ENCODE data around the gene PPP2R2B.

PPP2R2B gene

DNA sequence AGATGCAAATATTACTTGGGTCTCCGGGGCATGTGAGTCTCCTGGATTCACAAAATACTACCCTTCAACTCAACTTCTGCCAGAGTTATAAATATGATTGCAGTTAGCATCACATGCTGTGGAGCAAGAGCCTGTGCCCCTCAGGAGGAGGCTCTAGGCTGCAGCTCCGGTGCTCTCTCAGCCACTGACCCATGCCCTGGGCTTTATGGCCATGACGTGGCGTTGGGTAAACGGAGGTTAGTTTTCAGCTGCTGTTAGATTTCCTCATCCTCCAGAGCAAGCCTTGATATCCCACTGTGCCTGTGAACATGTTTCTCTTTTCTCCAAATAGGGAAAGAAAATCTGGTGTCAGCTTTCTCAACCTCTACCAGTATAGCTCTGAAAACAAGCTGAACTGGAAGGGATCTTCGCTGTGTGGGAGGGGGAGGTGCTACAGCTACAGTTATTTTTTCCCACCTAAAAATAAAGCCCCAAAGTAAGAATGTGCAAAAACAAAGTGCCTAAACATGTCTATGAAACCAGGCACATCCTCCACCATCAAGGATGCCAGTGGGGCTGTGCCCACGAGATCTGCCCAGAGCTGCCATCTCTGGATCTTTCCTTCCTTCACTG lies 238.2 kb downstream of the PPP2R2B start:
- Histone ChIP-seq H3K9ac (no peak overlapping the region), H3K27me3 (ENCODE audit: control insufficient read depth, insufficient read depth, low read length) (no peaks in the 10 kb centered on the region), H3K79me2 (no peaks in the 10 kb centered on the region), H3K4me1 (no peaks in the 10 kb centered on the region), H3K36me3 (ENCODE audit: control insufficient read depth, insufficient read depth, low read length) (no peaks in the 10 kb centered on the region), H3K4me3 (ENCODE audit: low read depth, low read length) (no peak overlapping the region), H3K9me3 (ENCODE audit: control insufficient read depth, low read length) (no peaks in the 10 kb centered on the region), H3K4me2 (ENCODE audit: low read length) (no peak overlapping the region), H2AFZ (no peak overlapping the region), H3K27ac (no peak overlapping the region)
- TF ChIP-seq, protein P1, sequence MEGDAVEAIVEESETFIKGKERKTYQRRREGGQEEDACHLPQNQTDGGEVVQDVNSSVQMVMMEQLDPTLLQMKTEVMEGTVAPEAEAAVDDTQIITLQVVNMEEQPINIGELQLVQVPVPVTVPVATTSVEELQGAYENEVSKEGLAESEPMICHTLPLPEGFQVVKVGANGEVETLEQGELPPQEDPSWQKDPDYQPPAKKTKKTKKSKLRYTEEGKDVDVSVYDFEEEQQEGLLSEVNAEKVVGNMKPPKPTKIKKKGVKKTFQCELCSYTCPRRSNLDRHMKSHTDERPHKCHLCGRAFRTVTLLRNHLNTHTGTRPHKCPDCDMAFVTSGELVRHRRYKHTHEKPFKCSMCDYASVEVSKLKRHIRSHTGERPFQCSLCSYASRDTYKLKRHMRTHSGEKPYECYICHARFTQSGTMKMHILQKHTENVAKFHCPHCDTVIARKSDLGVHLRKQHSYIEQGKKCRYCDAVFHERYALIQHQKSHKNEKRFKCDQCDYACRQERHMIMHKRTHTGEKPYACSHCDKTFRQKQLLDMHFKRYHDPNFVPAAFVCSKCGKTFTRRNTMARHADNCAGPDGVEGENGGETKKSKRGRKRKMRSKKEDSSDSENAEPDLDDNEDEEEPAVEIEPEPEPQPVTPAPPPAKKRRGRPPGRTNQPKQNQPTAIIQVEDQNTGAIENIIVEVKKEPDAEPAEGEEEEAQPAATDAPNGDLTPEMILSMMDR (IDR thresholded peaks at IDR 0.05), result no peak

DNA sequence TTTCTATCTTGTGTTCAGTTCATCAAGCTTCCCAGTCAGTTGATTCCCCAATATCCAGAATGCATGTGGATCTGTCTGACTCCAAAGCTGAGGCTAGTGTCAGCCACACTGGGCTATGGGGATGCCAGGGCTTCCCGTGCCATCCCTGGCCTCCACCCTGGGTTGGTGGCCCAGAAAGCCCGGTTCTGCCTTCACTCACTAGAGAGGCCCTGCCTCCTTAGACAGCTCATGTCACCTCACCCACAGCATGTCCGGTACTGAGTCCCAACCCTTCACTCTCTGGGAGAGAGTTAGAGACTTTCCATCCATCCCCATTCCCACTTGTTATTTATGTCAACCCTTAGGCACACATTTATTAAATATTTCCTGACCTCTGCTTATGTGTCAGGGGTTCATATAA lies 243.1 kb downstream of the PPP2R2B start:
- Histone ChIP-seq H3K27me3 (ENCODE audit: control insufficient read depth, insufficient read depth, low read length) (no peaks in the 10 kb centered on the region), H3K79me2 (no peaks in the 10 kb centered on the region), H3K4me1 (no peaks in the 10 kb centered on the region), H3K27ac (no peak overlapping the region), H3K4me3 (ENCODE audit: low read depth, low read length) (no peak overlapping the region), H3K36me3 (ENCODE audit: control insufficient read depth, insufficient read depth, low read length) (no peaks in the 10 kb centered on the region), H3K9ac (no peak overlapping the region), H2AFZ (no peak overlapping the region), H3K4me2 (ENCODE audit: low read length) (no peak overlapping the region), H3K9me3 (ENCODE audit: control insufficient read depth, low read length) (no peaks in the 10 kb centered on the region)
- TF ChIP-seq, protein P1 (IDR thresholded peaks at IDR 0.05), result no peak

DNA sequence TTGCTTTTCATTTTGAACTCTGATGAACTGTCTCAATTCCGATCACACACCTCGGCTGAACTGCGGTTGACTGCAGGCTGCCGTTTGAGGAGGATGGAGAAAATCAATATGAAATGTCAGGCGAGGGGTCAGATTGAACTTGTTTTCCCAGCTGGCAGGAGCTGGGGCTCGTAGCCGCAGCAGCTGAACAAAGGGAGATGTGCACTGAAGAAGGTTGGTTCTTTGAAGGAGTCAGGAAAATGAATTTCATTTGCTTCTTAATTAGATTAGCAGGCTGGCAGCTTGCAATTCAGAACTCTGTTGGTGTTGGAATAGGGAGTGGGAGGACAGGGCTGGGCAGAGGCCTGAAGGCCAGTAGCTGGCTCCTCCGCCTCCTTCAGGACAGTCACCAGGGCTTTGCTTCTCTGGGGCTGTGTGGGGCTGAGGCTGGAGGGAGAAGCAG lies 245.2 kb downstream of the PPP2R2B start:
- Histone ChIP-seq H3K79me2 (no peaks in the 10 kb centered on the region), H3K9ac (no peak overlapping the region), H3K4me2 (ENCODE audit: low read length) (no peak overlapping the region), H3K27ac (no peak overlapping the region), H3K4me1 (no peaks in the 10 kb centered on the region), H3K27me3 (ENCODE audit: control insufficient read depth, insufficient read depth, low read length) (no peaks in the 10 kb centered on the region), H3K36me3 (ENCODE audit: control insufficient read depth, insufficient read depth, low read length) (no peaks in the 10 kb centered on the region), H2AFZ (no peak overlapping the region), H3K9me3 (ENCODE audit: control insufficient read depth, low read length) (no peaks in the 10 kb centered on the region), H3K4me3 (ENCODE audit: low read depth, low read length) (no peak overlapping the region)
- TF ChIP-seq, protein P1 (IDR thresholded peaks at IDR 0.05), result no peak

DNA sequence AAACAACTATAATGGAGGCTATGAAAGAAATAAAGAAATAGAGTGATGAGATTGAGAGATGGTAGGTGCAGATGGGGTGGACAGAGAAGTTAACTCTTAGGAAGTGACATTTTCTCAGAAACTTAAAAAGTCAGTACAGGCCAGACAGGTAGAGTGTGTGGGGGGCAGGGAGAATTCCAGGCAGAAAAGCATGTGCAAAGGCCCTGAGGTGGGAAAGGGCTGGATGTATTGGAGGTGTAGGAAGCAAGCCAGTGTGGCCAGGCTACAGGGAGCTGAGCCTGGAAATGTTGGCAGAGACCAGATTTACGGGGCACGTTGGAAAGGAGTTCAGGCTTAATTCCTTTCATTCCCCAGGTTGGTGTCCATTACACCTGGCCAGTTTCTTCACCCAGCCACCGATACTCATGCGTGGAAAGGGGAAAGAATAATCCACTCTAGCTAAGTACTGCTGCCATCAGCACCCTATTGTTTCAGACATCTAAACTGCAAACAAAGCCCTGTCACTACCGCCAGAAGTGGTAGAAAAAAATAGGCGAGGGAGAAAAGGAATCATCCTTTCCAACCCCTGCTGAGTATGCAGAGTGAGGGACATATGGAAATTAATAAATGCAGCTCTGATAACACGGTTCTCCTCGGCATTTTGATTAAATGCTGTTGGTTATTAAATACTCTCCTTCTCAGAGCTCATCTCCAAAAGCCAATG lies 245.8 kb downstream of the PPP2R2B start:
- no peak overlapping the region for H2AFZ ChIP-seq
- H3K9me3 ChIP-seq (ENCODE audit: control insufficient read depth, low read length), result no peaks in the 10 kb centered on the region
- no peaks in the 10 kb centered on the region for H3K27me3 ChIP-seq (ENCODE audit: control insufficient read depth, insufficient read depth, low read length)
- H3K4me3 ChIP-seq (ENCODE audit: low read depth, low read length), result no peak overlapping the region
- no peak overlapping the region for H3K4me2 ChIP-seq (ENCODE audit: low read length)
- TF ChIP-seq, protein P1 (IDR thresholded peaks at IDR 0.05), result no peak
- H3K36me3 ChIP-seq (ENCODE audit: control insufficient read depth, insufficient read depth, low read length), result no peaks in the 10 kb centered on the region
- no peak overlapping the region for H3K9ac ChIP-seq
- no peaks in the 10 kb centered on the region for H3K79me2 ChIP-seq
- H3K27ac ChIP-seq, result no peak overlapping the region
- H3K4me1 ChIP-seq, result no peaks in the 10 kb centered on the region

DNA sequence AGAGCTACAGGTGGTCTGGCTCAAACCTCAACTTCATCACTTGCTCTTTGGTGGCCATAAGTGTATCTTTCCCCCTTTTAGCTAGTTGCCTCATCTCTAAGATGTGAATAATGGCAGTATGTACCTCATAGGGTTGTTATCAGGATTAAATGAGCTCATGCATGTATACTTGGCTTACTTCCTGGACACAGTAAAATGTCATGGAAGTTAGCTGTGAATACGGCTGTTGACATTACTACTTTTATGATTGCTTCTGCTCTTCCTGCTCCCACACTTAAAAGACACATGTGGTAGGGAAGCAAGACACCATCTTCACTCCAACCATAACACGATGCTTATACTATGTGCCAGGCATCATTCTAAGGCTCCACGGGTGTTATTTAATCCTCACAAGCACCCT lies 248.1 kb downstream of the PPP2R2B start:
- Histone ChIP-seq H3K4me1 (no peaks in the 10 kb centered on the region), H3K36me3 (ENCODE audit: control insufficient read depth, insufficient read depth, low read length) (no peaks in the 10 kb centered on the region)
- TF ChIP-seq, protein P1 (IDR thresholded peaks at IDR 0.05), result no peak

More for the DNA sequence above, 248.1 kb downstream of the PPP2R2B start:
- Histone ChIP-seq H3K9ac (no peak overlapping the region), H3K4me2 (ENCODE audit: low read length) (no peak overlapping the region), H3K27ac (no peak overlapping the region), H3K27me3 (ENCODE audit: control insufficient read depth, insufficient read depth, low read length) (no peaks in the 10 kb centered on the region), H3K9me3 (ENCODE audit: control insufficient read depth, low read length) (no peaks in the 10 kb centered on the region), H3K79me2 (no peaks in the 10 kb centered on the region), H2AFZ (no peak overlapping the region), H3K4me3 (ENCODE audit: low read depth, low read length) (no peak overlapping the region)

All from parathyroid adenoma (tissue), 2 donors.